Stimulated activated CD8-positive, alpha-beta memory T cell treated with anti-CD3 and anti-CD28 coated beads, Interleukin-7, amount 100 ng/mL, for 4 hours (primary cell): Measurements from ENCODE around the gene PRICKLE2.

Experiments used
- DNase-seq, 2 donors: peaks; one replicate each; pipeline ENCODE4 v3.0.0-alpha.2; 2020; ENCODE audit warnings: low read depth in 2 of 2

The PRICKLE2 gene

GRCh38 chr3:64224826-64225610 lies at the start of gene PRICKLE2:
Gene PRICKLE2, minus strand, starts transcription at chr3:64225466. Its CDS starts 26,539 bp downstream, at chr3:64198927.
- DNase-seq = no peak

GRCh38 chr3:64272842-64273241 lies 47.6 kb upstream of the PRICKLE2 start:
- DNase-seq = no peak

DNA sequence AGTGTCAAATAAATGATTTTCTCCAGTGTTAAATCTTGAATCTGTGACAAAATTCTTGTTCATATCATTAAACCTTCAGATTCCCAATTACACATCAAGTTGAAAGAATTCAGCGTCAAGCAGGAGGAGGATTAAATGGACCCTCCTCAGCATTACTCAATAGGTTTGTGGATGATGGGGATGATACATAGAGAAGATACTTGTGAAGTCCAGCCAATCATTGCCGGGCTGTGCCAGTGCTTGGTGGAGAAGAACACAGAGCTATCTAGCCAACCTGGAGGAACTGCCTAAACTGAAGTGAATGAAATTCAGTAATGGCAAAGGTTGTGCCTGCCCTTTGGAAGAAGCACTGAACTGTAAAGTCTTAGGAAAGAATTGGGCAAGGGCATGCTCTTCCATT lies 47.0 kb upstream of the PRICKLE2 start:
- DNase-seq = no peak

GRCh38 chr3:64271631-64272030 lies 46.4 kb upstream of the PRICKLE2 start:
- DNase-seq = no peak

DNA sequence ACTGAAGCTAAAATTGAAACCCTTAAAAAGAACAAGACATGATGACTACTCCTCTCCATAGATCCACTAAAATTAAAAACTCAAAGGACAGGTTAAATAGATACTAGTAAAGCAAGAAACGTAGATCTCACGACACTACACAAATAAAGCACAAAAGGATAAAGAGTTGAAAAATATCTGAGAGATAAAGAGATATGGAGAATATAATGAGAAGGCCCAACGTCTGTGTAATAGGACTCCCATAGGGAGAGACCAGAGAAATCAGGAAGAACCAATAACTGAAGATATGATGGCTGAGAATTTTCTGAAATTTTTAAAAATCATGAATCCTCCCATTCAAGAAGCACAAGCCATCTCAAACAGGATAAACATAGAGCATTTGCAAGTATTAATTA lies 45.6 kb upstream of the PRICKLE2 start:
- no peak for DNase-seq

DNA sequence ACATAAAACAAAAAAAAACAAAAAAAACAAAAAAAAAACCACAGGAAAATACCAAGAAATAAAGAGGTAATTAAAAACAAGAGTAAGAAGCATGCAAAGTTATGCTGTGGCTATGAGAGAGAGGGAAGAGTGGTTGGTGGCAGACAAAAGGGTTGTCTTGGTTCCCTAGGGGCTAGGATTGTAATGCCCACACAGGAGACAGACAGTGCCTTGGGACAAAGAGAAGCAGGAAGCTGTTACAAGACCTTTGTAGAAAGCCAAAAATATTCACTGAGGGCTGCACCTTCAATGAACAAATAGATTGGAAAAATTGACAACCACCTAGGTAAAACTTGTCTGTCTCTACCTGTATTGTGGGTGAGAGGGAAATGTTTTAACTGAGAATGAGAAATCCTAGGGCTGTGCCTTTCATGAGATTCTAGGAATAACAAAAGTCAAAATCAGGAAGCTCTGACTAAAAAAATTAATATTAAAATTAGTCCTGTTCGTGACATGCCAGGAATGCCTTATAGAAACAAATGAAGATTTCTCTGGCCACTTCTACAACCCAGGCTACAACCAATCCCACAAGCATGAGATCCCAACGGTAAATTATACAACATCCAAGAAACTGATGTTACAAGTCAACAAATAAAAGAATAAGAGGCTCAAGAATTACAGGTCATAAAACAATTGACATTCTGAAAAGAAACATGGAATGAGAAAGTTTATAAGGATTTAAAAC lies 45.0 kb upstream of the PRICKLE2 start:
- no peak for DNase-seq

GRCh38 chr3:64268926-64269325 lies 43.7 kb upstream of the PRICKLE2 start:
- DNase-seq = no peak

GRCh38 chr3:64267721-64268604 lies 42.7 kb upstream of the PRICKLE2 start:
- no peak for DNase-seq

DNA sequence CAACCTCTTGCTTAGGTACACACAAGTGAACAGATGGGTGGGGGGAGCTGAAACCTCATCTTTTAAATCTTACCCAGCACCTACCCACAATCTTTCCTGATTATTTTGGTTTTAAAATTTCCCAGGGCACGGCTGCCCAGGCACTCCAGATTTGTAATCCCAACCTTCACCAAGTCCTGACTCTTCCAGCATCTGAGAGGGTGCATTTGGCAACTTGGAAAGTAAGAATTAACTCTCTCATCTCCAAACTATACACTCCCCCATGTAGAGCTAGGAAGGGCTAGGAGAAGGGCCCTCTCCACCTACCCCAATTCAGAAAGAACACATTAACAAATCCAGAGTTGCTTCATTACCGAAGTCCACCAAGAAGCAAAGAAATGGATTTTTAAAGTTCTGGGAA lies 41.7 kb upstream of the PRICKLE2 start:
- DNase-seq = no peak

GRCh38 chr3:64266065-64266931 lies 41.0 kb upstream of the PRICKLE2 start:
- DNase-seq = no peak

DNA sequence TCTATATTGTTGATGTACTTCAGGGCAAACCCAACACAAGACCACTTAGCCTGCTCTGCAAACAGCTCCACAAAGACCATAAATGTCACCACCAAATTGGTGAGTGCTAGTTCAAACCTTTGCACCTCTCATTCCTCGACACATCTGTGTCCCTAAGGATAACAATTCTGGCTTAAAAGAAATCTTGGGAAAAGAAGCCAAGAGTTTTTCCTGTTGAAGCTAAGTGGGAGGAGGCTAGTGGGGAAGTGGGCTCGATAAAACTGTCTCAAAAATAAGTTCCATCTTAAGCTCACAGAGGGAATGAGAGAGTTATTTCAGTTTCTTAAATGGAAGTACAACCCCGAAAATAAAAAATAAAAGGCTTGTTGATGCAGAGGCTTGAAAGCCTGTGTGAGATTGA lies 40.4 kb upstream of the PRICKLE2 start:
- no peak for DNase-seq

GRCh38 chr3:64264501-64265109 lies 39.3 kb upstream of the PRICKLE2 start:
- no peak for DNase-seq

DNA sequence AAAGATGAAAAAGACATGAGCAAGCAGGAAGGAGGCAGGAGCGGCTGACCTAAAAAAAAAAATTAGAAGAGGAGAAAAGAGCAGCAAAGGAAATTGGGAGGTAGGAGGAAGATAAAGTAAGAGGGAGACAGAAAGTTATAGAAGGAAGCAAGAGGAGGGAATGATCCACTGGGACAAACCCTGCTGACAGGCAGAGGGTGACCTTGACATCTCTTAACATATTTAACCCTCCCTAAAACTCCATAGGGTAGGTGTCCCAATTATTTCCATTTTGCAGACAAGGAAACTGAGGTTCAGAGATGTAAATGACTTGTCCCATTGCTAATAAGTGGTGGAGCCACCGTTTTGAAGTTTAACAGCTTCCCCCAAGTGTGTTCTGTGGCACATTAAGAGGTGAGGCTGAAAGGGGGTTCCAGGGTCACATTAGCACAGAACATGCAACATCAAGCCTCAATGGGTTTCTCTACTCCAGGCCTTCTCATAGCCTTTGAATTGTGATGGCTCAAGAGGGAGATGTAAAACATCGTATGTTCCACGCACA lies 37.4 kb upstream of the PRICKLE2 start:
- no peak for DNase-seq

GRCh38 chr3:64260431-64260830 lies 35.2 kb upstream of the PRICKLE2 start:
- no peak for DNase-seq

- no peak for DNase-seq
Observed at GRCh38 chr3:64259636-64260035, 34.4 kb upstream of the PRICKLE2 start.

DNA sequence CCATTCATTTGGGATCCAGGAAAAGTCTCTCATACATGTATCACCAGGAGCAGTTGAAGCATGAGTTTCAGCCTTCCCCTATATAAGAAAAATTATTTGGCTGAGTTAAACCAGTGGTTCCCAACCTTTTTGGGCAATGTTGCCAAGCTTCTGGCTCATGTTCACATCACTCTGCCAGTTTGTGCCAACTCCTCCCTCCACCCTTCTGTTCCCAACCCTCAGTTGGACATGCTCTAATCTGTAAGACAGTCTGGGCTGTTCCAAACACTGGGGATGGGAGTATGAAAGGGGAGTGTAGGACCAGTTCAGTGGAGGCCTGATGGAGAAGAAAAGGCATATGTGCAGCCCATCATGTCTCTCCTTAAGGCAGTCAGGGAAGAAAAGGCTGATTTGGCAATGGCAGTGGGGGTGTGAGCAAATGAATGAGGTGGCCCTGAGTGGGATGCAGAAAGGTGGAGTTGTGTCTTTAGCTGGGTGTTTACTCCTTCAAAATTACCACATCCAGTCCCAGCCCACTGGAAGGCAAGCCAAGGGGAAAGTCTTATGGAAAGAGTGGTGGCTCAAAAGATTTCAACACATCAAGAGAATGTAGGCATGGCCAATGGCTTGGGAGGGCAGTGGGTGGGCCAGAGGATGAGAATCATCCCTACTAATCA lies 32.0 kb upstream of the PRICKLE2 start:
- DNase-seq = no peak

- DNase-seq = no peak
Observed at GRCh38 chr3:64255741-64256340, 30.6 kb upstream of the PRICKLE2 start.

GRCh38 chr3:64254443-64254842 lies 29.2 kb upstream of the PRICKLE2 start:
- no peak for DNase-seq

DNA sequence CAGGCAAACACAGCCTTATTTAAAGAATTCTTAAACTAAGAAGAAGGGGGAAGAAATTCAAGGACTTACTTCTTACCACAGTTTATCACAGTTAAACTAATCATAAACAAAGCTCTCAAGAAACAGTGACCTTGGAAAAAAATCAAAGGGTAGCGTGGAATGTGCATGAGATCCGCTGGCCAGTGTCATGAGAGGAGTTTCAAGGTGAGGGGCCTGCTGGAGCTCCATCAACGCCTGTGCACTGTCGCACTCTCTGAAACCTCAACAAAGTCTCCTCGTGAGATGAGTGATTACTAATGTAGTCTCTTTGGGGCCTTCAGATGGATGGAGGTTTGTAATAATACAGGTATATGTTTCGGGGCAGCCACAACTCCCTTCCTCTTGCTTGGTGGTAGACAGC lies 28.4 kb upstream of the PRICKLE2 start:
- no peak for DNase-seq

- no peak for DNase-seq
Observed at GRCh38 chr3:64251019-64251418, 25.8 kb upstream of the PRICKLE2 start.
